HG03460 (cell line): ENCODE results near the gene TCP11L1.

Source experiments
- ATAC-seq: cut with Tn5 transposase; IDR thresholded peaks from one replicate; pipeline ENCODE4 v1.9.1; 2021; ENCODE audit not compliant: unreplicated experiment

The TCP11L1 gene, protein sequence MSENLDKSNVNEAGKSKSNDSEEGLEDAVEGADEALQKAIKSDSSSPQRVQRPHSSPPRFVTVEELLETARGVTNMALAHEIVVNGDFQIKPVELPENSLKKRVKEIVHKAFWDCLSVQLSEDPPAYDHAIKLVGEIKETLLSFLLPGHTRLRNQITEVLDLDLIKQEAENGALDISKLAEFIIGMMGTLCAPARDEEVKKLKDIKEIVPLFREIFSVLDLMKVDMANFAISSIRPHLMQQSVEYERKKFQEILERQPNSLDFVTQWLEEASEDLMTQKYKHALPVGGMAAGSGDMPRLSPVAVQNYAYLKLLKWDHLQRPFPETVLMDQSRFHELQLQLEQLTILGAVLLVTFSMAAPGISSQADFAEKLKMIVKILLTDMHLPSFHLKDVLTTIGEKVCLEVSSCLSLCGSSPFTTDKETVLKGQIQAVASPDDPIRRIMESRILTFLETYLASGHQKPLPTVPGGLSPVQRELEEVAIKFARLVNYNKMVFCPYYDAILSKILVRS

DNA sequence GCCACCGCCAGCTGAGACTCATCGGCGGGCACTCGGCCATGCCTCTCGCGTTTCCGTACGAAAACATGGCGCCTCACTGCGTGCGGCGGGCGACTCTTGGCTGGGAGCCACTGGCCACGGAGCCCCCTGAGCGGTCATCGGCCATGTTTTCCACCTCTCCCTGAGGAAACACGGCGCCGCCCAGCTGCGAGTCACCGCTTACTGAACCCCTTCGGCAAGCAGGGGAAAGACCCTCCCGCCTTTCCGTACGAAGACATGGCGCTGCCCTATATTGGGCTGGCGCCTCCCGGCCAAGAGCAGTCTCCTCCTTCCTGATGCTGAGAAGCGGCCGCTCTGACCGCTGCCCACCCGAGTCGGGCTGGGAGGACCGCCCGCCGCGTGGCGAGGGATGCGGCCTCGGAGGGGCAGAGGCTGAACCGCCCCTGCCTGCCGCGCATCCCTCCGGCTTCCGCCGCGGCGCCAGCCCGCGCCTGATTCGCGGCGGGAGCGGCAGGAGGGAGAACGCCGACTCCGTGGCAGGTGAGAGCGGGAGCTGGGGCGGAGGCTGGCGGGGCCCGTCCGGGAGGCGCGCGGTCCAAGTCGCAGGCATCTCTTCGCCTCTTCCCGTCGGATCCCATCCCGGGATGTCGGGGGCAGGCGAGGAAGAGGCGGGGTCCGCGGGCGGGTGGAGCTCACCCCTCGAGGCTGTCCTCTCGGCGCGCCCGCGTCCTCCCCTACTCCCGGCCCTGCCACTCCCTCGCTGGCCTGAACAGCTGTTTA is at the start of gene TCP11L1:
Gene TCP11L1, plus strand, starts transcription at position 299 of the 759 bp plus-strand sequence. CDS start 4,202 bp downstream, outside the sequence.
- ATAC-seq: peak; percentile 74

DNA sequence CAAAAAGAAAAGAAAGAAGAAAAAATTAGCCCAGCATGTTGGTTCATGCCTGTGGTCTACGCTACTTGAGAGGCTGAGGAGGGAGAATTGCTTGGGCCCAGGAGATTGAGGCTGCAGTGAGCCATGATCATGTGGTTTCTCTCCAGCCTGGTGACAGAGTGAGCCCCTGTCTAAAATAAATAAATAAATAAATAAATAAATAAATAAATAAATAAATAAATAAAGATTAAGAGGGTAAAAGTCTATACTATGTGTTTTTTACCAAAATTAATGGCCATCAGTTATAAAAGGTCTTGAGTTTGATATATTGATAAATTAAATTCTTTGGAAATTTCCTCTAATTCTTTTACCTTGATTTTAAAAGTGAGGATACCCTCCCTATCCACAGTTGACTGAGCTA is 48.9 kb upstream of the TCP11L1 start:
- no peak for ATAC-seq

DNA sequence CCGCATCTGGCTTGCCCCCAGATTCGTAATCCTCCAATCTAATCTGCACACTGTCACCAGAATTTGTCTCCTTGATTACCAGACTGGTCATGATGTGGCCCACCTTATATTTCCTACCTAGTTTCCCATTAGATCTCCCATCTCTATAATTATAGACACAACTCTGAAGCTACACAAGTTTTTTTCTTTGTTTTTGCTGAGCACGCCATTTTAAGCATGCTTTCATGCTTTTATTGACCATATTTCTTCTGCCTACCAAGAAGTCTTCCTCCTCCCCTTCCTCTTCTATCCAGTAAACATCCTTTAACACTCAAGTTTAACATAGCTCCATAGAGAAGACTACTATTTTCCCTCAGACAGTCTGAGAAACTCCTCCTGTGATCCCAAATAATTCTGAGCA is 47.9 kb upstream of the TCP11L1 start:
- ATAC-seq: no peak

DNA sequence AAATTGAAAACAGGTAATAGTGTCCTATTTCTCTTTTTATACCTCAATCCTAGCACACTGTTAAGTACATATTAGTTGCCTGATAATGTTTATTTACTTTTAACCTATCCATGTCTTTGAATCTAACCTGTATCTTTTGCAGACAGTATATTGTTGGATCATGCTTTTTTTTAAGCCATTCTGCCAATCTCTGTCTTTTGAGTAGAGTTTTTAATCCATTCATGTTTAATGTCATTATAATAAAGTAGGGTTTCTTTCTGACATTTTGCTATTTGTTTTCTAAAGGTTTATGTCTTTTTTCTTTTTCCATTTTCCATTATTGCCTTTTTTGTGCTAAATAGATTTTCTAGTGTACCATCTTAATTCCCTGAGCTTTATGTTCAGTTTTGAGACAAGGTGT is 47.5 kb upstream of the TCP11L1 start:
- ATAC-seq: no peak

DNA sequence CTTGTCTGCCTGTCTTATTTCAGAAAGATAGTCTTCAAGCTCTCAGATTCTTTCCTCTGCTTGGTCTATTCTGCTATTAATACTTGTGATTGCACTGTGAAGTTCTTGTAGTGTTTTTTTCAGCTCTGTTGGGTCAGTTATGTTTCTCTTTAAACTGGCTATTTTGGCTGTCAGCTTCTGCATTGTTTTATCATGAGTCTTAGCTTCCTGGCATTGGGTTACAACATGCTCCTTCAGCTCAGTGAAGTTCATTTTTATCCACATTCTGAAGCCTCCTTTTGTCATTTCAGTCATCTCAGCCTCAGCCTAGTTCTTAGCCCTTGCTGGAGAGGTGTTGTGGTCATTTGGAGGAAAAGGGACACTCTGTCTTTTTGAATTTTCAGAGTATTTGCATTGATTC is 39.2 kb upstream of the TCP11L1 start:
- ATAC-seq: no peak

DNA sequence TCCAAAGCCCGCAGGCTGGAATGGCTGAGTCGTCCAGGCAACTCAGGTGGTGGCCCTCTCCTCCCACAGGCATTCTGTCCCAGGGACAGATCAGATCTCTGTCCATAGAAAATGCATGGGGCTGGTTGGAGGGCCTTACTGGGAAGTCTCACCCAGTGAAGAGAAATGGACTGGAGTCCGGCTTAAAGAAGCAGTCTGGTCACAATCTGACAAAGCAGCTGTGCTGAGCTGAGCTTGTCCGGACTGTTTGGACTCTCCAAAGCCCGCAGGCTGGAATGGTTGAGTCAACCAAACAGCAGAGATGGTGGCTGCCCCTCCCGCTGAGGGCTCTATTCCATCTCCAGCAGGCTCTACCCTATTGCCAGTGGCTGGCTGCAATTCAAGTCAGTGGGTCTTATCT is 38.1 kb upstream of the TCP11L1 start:
- no peak for ATAC-seq

DNA sequence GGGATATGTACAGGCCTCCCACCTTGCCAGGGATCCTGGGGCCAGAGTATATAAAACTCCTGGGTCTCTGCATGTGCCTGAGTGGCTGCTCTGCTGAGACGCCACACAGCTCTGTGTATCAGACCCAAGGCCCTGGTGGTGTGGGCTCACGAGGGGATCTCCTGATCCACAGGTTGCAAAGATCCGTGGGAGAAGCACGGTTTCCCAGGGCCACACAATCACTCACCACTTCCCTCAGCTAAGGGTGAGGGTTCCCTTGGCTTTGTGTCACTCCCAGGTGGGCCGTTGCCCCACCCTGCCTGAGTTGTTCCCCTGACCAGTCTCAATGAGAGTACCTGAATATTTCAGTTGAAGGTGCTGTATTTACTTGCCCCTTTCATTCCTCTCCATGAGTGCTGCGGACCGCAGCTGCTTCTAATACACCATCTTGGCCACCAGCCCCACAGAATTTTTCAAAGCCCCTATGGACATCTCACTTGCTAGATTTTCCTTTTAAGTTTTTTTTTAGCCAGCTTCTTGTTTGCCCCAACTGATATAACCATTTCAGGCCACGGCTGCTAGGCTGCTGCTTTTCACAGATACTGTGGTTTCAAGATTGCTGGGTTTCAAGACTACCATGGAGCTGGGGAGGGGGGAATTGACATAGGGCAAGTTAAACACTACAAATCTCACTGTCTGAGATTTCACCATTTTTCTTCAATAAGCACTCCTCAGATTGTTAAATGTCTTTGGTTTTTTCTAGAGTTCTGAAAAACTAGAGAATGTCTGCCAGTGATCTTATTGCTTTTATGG is 37.4 kb upstream of the TCP11L1 start:
- ATAC-seq: no peak

DNA sequence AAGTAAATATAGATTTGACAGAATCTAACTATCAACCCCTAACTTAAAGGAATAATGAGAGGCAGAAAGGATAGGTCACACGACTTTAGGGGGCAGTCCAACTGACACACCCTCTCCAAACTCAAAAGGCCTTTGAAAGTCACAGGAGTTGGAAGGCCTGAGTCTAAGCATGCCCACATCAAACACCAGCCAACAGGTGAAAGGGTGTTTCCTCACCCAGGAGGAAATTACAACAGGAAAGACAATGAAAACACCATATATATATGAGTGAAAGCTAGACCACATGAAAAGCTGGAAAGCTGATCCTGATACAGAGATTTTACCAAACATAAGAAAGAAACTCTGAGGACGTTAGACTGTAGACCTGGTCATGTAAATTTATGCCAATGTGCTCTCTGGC is 34.2 kb upstream of the TCP11L1 start:
- no peak for ATAC-seq

DNA sequence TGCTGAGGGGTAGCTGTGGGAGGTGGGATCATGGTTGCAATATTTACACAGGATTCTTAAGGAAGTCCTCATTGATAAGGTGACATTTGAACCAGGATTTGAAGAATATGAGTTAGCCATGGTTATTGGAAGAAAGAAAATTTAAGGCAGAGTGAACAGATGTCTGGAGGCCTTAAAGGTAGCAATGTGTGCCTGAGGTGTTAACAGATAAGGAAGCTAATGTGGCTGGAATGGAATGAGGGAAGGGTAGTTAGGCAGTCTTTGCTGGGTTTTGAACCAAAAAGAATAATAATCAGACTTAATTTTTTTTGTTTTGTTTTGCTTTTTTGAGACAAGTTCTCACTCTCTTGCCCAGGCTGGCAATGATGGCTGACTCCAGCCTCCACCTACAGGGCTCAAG is 33.4 kb upstream of the TCP11L1 start:
- ATAC-seq: no peak

DNA sequence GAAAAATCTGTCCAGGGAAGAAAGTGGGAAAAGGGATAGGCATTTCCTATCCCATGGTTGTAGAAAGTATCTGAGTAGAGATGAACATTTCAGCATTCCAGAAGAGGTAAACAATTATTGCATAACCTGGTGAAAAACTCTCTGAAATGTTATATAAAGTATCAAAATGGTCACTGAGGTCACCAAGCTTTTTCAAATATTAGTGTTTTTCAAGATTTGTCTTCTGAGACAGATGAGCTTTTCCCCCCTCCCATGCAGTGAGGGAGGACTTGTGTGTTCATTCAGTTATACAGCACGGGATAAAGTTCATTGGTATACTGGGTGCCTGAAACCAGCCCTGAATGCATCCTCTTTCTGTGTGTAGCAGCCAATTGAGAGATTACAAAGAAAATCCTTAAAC is 25.6 kb upstream of the TCP11L1 start:
- ATAC-seq: no peak

DNA sequence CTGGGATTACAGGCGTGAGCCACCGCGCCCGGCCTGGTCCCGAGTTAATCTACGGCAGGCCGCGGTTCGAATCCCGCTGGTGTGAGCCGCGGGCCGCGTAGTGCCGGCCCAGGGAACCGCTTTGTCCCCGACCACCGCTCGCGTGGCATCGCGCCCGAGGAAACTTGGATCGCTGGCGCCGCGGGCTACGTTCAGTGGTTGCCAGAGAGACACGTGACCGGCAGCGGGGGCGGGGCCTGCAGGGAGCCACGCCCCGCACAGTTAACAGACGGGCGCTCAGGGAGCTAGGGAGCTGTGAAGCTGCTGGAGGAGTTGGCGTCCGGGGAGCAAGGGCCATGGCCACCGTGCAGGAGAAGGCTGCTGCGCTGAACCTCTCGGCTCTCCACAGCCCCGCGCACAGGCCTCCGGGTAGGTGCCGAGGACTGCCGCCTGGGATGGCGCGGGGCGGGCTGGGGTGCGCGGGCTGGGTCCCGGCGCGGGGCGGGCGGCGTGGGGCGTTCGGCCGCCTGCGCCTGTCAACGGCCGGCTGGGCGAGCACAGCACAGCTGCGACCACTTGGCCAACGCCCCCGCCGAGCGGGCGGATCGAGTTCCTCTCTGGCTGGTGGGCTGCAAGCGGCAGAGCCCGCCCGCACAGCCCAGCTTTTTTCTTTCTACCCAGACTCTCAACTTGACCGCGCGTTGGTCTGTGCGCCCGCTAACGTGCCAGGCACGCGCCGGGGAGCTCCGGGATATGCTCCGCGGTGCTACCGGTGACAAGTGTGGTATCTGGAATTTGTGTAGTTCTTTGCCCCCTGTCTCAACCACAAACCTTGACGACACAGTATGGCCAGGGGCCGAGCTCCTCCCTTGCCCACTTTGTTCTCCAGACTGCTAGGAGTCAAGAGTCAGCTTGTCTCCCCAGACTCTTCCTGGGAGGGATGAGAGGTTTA is 23.5 kb upstream of the TCP11L1 start, which contains the start of gene DEPDC7:
Gene DEPDC7, plus strand, starts transcription at position 258 of the 931 bp plus-strand sequence. Its CDS starts 78 bp downstream, at position 336.
- ATAC-seq: peak; percentile 64

DNA sequence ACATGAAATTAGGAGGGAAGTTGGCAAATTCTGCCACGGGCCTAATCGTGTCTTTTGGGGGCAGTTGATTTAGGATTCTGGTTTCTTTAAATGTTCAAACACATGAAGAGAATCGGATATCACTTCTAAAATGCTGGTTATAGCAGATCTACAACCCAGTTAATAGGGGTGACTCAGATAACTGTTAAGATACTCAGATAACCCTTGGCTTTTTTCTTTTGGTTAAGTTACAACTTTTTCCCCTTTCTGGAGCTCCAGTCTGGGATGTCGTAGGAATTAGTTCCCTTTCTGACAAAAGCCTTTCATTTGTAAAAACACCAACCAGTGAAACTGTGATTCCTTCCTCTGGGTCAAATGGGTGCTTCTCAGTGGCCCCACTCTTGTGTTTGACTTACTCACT is 22.7 kb upstream of the TCP11L1 start:
- ATAC-seq: no peak

DNA sequence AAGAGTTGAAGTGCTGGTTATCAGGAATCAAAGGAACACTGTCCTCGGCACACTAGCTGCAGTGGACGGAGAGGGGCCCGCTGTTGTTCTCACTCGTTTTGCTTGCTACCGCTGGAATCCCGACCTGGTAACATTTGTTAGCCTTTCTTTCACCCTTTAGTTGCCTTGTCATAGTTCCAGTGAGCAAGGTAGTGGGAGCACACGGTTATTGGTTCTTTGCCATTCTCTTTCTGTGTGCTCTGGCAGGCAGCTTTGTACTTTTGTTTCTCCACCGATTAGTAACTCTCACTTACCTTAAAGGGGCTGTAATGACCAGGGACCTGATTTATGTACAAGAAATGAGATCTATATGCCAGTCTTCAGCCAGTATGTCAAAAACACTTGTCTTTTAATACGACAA is 21.9 kb upstream of the TCP11L1 start:
- no peak for ATAC-seq

DNA sequence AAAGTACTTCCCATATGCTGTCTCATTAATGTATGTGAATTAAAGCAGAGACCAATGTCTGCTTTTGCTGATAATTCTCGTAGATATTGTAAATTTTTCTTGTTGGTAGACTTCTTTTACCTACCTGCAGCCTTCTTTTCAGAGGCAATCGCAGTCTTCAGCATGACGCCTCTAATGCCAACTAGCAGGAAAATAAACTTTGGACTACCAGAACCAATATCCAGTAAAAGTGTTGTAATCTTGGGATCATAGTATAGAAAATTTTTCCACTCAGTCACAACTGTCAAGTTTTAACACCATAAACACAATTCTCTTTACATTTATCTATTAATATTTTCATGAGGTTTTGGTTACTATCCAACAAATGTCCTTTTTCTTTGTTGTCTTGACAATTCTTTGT is 21.4 kb upstream of the TCP11L1 start:
- no peak for ATAC-seq

DNA sequence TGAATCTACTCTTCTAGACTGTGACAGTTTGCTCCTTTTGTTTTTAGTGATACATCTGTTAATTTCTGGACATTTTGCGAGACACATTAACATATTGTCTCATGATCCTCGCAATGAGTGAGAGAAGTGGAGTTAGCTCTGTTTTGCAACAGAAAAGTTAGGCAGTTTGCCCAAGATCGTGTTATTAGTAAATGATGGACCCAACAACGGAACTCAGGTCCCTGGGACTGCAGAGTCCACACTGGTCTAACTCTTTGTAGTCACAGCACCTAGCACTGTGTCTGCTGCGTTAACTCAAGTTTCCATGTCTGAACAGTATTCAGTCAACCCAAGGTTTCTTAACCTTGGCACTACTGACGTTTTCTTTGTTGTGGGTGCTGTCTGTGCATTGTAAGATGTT is 20.5 kb upstream of the TCP11L1 start:
- no peak for ATAC-seq

DNA sequence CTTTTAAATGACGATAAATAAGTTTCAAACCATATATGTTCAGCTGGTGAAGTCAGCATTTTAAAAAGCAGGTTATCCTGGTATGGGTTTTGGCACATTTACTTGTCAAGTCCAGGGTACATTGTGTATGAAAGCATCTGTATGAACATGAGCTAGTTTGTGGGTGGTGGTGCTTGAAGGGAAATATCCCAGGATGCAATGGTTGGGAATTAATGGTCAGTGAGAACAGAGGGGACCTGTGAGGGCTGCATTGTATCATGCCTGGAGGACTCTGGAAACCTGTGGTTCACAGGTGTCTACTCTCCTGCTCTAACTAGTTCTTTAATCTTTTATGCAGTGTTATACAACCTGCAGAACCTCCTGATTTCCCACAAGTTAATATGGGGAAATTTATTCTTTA is 17.9 kb upstream of the TCP11L1 start:
- ATAC-seq: no peak

DNA sequence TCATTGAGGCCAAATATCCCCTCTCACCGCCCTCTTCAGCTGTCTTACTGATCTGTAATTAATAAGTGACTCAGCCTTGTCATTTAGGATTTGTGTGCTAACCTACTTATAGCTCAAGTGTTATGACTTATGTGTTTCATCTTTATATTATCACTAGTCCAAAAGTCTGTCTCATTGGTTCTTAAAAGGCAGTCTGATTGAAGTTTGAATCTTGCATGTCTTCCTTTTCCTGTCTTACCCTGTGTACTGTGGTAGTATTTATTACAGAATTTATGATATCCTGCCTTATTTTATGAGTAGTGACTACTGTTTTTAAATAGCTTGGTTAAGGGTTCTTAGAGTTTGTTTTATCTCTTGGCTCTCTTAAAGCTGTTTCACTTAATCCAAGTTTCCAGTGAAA is 17.4 kb upstream of the TCP11L1 start:
- ATAC-seq: no peak

DNA sequence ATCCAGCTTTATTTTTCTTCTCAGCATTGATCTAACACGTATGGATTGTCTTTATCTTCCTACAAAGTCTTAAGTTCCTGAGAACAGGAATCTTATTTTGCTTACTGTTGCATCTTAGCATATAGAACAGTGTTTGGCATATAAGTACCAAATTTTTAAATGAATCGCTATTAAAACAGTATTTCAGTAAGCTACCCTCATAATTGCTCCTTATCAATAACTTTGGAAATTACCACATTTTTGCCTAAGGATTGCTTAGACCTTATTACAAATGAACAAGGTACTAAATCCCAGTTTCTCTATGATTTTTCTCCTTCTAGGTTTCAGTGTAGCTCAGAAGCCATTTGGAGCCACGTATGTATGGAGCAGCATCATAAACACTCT is 14.0 kb upstream of the TCP11L1 start:
- no peak for ATAC-seq

DNA sequence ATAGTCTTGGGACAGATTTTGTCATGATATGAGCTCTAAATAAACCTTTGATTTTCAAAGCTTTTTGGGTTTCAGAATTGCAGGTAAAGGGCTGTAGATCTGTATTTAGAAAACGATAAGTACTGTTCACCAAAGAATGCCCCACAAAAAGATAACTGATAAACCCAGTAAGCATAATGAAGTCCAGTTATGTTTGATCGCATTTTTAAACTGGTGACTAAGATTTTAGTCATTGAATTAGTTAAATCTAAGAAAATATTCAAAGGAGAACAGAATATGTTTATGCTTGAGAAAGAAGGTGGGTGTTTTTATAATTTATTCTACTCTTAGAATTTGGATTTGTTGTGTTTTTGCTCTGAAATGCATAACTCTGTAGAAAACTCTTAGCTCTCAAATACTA is 12.1 kb upstream of the TCP11L1 start:
- no peak for ATAC-seq

DNA sequence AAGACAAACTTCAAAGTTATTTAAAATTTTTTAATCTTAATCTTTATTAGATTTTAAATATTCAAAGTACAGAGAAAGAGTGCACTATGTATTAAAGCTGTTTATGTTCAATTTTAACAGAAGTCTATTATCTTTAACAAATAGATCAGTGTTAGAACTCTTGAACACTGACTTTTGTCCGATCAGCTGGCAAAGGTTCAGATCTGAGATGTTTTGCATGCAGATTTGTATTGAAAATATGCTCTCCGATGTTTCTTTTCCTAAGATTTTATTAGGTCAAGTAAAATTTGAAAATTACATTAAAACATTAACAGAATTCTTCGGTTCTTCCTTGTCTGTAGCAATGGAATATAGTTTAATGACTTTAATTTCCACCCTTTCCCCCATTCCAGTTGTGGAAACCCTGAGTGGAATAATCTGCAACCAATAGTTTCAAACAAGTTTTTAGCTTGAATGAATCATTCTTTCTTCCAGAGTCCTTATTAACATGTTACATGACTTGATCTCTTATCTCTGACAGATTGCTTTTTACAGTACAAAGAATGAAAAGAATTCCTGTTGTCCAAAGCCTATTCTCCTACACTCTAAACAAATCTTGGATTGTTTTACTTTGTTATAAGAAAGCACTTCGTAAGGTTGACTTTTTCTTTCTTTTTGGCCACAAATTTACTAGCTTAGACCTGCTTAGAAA is 11.4 kb upstream of the TCP11L1 start:
- no peak for ATAC-seq
